DMS79 treated with DMSO at 0.1 percent for 48 hours (cell line): Measurements from ENCODE around the gene UST.
"Not testable (repeated sequence)": the region's sequence is repeated elsewhere in the genome, so short reads cannot be mapped to it uniquely, and the experiment has no call there.

Experiments
- DNase-seq: peaks from one replicate; lab custom pipeline; 2025; lab: John Stamatoyannopoulos, UW

UST gene

DNA sequence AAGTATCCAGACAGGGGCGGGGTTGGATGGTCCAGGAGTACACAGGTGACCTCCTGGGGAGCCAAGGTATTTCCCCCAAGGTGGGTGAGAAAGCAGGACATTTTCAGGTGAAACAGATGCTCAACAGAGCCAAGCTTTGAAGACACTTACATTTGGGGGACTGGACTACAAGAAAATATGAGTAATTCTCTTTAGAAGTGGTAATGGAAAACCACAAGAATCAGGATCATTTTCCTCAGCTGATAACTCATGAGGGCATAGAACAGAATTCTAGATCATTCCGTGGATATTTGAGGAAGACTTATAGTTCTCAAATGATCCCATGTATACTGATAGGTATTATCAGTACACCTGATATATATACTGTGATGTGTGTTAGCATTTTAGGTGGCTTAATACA is 89.9 kb downstream of the UST start:
- DNase-seq = no peak

DNA sequence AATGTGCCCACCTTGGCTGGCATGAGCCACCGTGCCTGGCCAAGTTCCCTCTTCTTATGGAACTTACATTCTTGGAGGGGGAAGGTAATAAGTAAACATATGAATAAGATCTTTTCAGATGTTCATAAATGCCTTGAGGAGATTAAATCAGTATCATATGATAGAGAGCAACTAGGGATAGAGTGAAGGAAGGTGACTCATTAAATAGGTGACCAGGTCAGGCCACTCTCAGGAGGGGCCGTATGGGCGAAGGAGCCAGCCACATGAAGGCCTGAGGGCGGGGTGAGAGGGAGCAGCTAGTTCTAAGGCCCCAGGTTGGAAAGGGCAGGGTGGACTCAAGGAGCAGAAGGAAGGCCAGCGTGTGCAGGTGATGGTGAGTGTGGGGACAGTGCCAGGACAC is 91.1 kb downstream of the UST start:
- no peak for DNase-seq

DNA sequence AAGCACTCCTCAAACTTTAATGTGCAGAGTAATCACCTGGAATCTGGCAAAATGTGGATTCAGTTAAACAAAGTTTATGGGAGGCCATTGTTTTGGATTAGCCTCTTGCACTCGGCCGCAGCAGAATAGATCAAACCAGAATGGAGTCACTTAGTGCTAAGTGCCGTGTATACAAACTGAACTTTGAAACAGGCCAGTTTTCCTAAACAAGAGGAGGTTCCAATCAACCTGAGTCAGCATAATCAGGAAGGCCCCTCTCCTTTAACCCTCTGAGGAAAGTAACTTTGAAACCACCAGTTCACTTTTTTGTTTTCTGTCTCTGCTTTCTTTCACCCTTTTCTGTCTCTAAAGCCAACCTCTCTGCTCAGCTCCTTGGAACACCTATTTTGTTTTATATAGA is 92.2 kb downstream of the UST start:
- DNase-seq = no peak

DNA sequence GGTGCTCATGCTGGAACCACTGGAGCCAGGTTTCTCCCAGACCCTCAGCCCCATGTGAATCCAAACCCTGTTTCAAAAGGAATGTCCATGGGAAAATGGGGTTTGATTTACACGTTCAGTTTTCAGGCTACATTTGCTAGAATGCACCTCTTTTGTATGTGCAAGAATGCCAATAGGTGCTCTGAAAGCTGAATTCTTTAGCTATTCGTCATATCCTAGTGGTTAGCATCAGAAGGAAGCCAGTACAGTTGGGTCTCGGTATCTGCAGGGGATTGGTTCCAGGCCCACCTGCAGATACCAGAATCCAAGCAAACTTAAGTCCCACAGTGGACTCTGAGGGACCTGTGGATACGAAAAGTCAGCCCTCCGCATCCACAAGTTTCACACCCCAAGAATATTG is 93.4 kb downstream of the UST start:
- no peak for DNase-seq

DNA sequence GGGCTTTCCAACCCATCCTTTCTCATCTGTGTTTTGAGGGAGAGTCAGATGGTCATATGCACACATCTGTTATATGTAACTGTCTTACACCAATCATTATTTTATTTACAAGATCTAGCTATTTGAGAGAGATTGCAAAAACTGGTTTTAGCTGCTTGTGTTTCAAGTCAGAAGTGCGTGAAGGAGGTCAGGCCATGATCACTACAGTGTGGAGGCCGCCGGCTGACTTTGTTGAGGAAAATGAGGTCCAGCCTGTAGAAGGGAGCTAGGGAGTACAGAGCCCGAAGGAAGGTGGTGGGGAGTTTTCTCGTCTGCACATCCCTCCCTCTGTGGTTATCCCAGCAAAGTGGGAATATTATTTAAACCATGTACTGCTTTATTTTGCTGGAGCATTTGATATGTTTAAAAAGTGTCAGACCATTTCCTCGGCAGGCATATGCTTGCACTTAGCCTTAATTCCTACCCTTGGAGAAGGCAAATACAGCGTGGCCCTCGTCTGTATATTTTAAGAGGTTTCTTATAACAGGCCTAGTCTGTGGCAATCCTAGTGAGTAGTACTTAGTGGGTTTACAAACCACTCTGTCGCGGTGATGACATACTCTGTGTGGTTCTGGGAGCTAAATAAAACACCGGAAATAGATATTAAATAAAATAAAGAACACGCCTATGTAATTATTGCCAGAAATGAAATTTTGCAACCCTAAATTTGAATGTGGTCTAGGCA is 95.6 kb downstream of the UST start:
- DNase-seq = no peak

DNA sequence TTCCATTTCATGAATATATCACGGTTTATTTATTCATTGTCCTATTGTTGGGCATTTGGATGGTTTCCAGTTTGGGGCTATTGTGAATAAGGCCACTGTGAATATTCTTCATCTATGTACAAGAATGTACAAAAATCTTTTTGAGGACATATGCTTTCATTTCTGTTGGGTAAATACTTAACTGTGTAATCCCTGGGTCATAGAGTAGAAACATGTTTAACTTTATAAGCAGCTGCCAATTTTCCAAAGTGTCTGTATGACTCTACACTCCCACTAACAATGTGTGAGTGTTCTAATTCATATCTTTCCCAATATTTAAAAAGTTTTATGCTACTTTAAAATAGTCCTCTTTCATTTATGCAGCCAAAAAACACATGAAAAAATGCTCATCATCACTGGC is 98.6 kb downstream of the UST start:
- DNase-seq = no peak

- DNase-seq = no peak
Observed at GRCh38 chr6:148846778-148847761, 100.2 kb downstream of the UST start.

GRCh38 chr6:148848915-148849314 is 102.1 kb downstream of the UST start:
- DNase-seq = no peak

DNA sequence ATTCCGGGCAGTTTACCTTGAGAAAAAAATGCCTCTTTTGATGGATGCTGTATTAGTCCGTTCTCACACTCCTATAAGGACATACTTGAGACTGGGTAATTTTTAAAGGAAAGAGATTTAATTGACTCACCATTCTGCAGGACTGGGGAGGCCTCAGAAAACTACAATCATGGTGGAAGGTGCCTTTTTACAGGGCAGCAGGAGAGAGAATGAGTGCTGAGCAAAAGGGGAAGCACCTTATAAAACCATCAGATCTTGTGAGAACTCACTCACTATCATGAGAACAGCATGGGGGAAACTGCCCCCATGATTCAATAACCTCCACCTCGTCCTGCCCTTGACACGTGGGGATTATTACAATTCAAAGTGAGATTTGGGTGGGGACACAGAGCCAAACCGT is 102.6 kb downstream of the UST start:
- not testable (repeated sequence) for DNase-seq

DNA sequence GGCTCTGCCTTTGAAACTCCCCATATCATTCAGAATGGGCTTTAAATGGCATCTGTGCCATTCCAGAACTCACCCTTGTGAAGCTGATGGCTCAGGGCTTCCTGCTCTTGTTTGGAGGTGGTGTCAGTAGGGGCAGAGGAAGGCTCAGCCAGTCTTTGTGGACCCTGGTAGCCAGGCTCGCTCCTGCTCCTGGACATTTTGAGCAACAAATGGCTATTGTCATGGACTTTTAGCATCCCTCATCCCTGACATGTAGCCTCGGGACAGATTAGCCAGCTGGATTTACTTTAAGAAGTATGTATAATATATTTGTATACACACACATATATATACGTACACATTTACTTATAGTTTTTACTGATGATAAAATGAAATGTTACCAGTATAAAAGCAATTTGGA is 104.1 kb downstream of the UST start:
- no peak for DNase-seq

DNA sequence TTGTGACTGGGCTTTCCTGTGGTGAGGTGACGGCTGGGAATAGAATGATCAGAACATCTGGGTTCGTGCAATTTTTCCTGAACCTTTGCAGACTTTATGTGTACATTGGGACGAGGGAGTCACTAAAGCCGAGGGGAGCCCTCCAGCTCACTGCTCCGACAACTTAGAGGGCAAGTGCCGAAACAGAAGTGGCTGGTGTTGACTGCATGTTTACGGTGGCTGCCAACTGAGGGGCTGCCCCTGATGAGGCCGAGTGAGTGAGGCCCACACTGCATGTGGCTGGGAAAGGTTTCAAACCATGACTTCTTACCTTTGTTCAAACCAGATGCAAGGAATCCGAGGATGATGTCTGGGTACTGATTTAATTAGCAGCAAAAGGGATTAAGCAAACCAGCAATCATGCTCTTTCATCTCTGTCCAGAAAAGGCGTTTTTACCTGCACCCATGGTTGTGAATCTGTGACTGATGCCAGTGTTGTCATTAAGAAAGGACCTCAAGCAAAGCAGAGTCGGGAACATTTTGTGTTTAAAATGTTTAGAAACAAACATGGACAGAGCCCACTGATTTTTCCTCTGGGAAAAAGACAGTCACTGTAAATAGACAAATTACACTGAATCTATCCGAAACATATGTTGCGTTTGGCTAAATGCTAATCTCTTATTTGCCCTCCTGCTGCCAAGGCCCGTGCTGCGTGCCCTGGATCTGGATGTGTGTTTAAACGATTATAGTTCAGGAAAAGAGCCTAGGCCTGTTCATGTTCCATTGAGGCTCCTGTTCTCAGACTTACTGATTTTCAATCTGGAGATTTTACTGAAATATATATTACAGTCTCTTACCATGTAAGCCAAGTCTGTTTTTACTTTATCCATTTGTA is 105.1 kb downstream of the UST start:
- no peak for DNase-seq

DNA sequence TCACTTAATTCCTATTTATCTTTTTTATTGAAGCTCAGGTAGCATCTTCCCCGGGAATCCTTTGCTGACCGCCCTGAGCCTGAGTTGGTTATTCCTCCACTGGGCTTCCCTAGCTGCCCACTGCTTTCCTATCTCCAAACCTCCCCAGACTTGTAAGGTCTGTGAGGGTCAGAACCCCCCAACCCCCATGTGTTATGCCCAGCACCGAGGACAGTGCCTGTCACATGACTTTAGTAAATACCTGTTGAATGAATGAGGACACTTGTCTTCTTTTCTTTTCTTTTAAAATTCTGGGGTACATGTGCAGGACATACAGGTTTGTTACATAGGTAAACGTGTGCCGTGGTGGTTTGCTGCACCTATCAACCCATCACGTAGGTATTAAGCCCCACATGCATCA is 105.9 kb downstream of the UST start:
- DNase-seq = no peak

DNA sequence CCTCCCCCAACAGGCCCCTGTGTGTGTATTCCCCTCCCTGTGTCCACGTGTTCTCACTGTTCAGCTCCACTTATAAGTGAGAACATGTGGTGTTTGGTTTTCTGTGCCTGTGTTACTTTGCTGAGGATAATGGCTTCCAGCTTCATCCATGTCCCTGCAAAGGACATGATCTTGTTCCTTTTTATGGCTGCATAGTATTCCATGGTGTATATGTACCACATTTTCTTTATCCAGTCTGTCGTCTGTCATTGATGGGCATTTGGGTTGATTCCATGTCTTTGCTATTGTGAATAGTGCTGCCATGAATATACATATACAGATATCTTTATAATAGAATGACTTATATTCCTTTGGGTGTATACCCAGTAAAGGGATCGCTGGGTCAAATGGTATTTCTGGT is 106.3 kb downstream of the UST start:
- not testable (repeated sequence) for DNase-seq

- peak; percentile 25 for DNase-seq
Observed at GRCh38 chr6:148854096-148854495, 107.3 kb downstream of the UST start.

DNA sequence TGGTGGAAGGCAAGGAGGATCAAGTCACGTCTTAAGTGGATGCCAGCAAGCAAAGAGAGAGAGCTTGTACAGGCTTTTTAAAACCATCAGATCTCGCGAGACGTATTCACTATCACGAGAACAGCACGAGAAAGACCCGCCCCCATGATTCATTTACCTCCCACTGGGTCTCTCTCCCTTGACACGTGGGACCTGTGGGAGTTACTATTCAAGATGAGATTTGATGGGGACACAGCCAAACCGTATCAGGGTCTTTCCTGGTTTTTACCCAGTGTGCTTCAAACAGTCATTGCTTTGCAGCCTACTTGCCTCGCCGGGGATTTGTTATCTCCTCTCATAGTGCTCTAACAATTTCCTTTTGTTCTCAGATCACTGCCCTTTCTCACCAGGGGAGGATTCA is 108.2 kb downstream of the UST start:
- DNase-seq = no peak

DNA sequence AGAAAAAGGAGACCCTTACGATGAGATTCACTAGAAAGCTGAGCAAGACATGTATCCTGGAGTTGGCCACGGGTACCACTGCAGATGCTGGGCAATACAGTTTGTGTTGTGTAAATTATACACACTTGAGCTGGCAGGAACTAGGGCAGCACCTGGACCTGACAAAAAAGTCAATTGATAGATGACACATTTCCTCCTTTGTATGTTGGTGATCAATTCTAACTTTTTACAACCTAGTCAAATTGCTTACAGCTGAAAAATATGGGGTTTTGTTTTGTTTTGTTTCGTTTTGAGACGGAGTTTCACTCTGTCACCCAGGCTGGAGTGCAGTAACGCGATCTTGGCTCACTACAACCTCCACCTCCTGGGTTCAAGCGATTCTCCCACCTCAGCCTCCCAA is 108.9 kb downstream of the UST start:
- no peak for DNase-seq

- peak; percentile 43 for DNase-seq
Observed at GRCh38 chr6:148857798-148858390, 111.1 kb downstream of the UST start.

DNA sequence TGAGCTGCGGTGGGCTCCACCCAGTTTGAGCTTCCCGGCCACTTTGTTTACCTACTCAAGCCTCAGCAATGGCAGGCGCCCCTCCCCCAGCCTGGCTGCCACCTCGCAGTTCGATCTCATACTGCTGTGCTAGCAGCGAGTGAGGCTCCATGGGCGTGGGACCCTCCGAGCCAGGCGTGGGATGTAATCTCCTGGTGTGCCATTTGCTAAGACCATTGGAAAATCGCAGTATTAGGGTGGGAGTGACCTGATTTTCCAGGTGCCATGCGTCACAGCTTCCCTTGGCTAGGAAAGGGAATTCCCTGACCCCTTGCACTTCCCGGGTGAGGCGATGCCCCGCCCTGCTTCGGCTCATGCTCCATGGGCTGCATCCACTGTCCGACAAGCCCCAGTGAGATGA is 117.3 kb downstream of the UST start:
- not testable (repeated sequence) for DNase-seq

- no peak for DNase-seq
Observed at GRCh38 chr6:148864941-148865340, 118.1 kb downstream of the UST start.

DNA sequence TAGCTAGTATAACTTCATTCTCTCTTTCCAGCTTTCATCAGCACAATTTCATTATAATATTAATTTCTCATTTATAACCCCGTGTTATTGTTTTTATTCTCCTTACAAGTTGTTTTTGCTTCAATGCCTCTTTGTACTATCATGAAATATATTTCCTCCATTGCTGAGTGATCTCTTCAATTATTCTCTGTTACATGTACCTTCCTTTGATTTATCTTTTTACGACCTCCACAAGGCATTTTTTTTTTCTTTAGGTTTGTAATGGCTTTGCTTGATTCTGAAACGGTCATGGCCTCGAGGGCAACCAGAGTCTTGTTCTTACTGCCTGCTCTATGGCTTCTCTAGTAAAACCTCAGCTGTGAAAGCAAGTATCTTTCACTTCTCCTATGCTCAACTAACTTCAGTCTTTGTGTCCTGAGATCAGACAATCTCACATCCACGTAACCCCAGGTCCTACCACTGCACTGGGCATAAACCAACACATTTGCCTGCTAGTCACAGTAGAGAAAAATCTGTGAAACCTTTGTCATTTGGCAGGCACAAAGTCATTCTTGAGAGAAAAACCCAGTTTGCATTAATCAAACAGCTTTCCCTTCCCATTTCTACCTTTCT is 119.9 kb downstream of the UST start:
- no peak for DNase-seq

DNA sequence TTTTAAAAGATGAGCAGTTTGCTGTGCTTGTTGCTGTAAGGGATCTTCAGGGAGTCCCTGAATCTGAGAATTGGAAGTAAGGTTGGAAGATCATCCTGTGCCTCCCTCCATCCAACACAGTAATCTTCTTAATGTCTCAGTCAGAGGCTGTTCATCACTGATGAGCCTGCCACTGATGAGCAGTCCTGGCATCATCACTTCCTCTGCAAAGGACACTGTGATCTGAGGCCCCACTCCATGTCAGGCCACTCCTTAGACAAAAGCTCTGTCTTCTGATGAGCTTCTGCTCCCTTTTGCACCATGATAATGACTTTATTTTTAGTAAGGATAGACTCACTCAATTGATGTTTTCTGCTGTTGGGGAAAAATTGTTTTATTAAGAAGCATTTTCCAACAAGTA is 121.0 kb downstream of the UST start:
- DNase-seq = no peak
